HG03103 (cell line): ENCODE data around the gene RBM20.
"Not testable (repeated sequence)": the region's sequence is repeated elsewhere in the genome, so short reads cannot be mapped to it uniquely, and the experiment has no call there.

Source experiments
- ATAC-seq: cut with Tn5 transposase; IDR thresholded peaks from one replicate; pipeline ENCODE4 v1.9.1; 2021; ENCODE audit warnings: low read depth; ENCODE audit not compliant: unreplicated experiment

Gene RBM20

GRCh38 chr10:110643653-110644597, at the start of gene RBM20:
RBM20 (plus strand) TSS chr10:110644336; CDS start chr10:110644455, 119 bp downstream.
- no peak for ATAC-seq

DNA sequence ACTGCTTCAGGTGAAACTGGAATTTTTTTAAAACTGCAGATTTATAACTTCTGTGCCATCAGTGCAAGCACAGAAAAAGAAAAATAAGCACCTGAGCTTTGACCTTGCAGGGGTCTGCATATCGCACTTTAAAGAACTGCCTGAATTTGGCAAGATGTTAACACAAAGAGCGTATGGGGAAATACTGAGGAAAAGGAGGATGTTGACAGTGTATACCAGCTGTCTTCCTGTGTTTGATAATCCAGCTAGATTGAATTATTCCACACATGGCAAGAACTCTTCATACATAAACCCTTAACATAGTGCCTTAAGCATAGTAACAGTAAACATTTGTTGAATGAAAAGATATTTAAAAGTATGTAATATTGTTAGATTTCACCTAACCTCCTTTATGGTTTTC, 46.7 kb upstream of the RBM20 start:
- no peak for ATAC-seq

DNA sequence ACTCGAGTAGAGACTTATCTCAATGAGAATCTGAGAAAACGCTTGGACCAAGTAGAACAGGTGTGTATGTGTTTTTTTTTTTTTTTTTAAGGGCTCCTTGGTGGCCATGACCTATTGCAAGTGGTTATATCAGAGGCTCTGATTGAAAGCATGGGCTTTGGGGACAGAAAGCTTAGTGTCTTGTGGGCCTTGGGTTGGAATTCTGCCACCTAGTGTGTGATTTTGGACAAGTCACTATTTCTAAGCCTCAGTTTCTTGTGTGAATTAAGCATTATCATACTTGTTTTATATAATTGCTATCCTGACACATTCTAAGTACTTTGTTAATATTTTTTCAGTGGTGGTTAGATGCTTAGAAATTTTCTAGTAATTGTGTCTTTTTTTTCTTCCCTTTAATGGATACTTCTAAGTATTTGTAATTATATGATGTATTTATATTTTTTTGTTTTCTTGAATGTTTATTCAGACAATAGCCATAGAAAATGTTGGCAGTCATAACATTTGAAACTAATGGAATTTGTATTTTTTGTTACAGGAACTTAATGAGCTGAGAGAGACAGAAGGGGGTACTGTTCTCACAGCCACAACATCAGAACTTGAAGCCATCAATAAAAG, 43.5 kb upstream of the RBM20 start:
- ATAC-seq: peak; percentile 61

GRCh38 chr10:110601581-110601980, 42.6 kb upstream of the RBM20 start:
- no peak for ATAC-seq

- no peak for ATAC-seq
These were observed 36.0 kb upstream of the RBM20 start for GRCh38 chr10:110608087-110608486.

DNA sequence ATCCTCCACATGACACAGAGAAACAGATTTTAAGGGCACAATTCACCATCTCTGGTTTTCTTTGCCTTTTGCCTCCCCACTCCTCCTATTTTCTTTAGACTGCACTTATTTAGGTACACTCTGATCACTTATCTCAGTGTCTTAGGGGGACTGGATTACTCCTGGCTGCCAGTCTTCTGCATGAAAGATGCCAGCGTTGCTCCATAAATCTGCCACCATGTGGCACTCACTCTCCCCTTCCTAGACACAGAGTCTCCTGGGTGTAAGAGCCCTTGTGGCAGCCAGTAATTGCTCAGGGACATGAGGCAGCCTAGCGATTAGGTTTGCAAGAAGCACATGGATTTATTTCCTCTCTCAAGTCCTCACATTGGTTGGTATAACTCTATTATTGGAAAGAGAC, 34.5 kb upstream of the RBM20 start:
- no peak for ATAC-seq

DNA sequence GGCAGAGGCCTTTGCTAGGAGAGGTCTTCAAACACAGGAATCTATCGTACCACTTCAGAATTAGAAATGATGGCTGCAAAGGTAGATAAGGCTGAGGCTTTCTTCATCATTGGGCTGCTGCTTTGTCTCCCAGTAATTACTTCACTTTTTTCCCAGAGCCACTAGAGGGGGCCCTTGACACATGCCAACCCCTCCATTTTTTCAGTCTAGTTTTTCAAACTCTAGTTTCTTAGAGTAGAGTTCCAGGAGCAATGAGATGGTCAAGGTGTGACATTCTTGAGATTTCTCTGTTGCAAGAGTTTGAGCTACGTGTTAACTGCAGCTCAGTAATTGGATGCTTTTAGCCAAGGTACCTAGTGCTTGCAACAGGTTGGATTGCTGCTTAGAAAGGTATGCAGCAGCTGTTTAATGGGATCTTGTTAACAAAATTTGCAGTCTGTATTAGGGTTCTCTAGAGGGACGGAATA, 33.8 kb upstream of the RBM20 start:
- no peak for ATAC-seq

GRCh38 chr10:110610781-110611180, 33.4 kb upstream of the RBM20 start:
- ATAC-seq: not testable (repeated sequence)

DNA sequence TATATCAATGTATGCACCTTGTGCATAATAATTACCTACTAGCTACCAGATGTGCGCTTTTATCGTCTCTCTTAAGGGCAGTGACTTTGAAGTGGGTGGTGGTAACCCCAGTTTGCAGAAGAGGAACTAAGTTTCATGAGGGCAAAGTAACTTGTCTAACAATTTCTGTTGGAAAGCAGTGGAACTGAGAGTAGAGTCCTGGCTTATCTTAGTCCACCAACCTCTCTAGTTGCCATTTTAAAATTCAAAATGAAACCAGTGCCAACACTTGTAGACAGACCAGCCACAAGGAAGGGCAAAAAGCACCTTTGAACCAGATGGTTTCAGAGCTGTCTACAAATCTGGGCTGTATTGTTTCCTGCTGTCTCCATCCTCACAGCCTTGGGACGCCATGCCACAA, 32.0 kb upstream of the RBM20 start:
- no peak for ATAC-seq

DNA sequence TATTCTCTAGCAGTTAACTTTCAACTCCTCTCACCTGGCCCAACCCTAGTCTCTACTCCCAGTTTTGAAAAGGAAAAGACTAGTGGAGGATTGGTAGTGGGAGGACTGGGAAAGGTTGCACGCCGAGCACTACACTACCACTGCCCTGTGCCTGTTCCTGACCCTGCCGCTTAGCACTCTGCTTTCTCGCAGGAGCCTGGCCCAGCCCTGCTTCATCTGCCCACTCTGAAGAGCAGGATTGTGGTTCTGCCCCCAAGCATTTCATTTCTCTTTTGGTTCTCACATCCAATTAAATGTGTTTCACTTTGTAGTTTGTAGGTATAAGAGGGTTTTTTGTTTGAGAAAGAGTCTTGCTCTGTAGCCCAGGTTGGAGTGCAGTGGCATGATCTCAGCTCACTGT, 31.5 kb upstream of the RBM20 start:
- ATAC-seq: no peak

GRCh38 chr10:110613341-110613995, 30.7 kb upstream of the RBM20 start:
- no peak for ATAC-seq

- ATAC-seq: peak; percentile 38
These were observed 30.1 kb upstream of the RBM20 start for GRCh38 chr10:110613996-110614495.

DNA sequence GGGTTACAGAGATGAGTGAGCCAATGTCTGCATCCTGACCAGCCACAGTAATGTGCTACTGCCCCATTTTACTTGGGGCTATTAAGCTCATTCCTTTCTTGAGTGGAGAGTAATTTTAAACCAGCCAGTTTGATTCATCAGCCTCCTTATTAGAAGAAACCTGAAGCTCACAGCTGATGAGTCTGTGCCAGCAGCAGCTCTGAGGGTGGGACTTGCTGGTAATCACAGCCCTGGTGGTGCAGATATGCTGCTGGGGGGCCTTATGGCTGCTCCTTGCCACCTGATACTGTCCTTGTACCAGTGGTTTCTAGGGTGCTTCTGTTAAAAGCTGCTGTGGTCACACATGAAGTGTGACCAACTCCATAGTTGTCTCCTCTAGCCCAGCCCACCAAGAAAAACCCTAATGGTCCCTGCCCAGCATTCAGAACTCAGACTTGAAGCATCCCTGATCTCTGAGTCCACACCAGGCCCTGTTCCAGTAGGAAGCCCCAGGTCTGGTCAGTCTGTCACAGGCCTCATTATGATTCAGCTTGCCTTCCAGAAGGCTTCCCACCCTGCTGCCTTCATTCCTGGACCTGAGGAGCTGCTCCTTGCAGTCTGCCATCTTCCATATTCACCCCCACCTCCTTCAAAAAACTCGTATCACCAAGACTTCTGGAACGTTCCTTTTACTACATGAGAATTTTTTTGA, 28.9 kb upstream of the RBM20 start:
- ATAC-seq: no peak

DNA sequence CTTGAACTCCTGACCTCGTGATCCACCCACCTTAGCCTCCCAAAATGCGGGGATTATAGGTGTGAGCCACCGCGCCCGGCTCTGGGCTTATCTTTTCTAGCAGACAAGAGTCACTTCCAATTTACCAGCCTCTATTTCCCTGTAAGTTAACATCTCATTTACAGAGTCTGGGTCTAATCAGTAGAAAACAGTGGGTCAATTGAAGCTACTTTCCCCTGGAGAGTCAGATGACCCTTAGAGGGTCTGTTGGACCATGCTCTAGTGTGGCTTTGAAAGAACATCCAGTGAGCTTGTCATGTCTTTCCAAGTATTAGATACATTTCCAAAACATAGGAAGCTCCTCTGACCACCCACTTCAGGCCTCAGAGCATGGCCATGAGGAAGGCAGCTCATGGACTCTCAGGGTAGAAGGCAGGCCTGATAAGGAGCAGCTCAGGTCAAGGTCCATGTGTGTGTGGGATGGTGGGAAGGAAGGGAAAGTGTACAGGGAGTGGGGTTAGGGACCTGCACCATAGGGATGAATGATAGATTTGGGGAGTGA, 27.6 kb upstream of the RBM20 start:
- no peak for ATAC-seq

- no peak for ATAC-seq
These were observed 26.5 kb upstream of the RBM20 start for GRCh38 chr10:110617425-110618229.

DNA sequence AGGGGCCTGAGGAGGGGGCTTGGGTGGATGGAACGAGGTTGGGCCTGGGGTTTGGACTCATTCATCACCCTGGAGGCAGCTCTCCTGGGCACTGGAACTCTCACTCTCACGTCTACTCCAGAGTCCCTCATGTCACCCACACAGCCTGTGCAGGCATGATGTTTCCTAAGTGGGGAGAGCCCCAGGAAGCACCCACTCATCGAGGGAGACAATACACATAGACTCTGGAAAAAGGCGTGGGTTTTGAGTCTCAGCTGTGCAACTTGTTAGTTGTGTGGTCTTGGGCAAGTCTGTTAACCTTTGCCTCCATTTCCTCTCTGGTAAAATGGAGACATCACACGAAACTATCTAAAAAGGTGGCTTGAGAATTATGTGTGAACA, 25.9 kb upstream of the RBM20 start:
- no peak for ATAC-seq

DNA sequence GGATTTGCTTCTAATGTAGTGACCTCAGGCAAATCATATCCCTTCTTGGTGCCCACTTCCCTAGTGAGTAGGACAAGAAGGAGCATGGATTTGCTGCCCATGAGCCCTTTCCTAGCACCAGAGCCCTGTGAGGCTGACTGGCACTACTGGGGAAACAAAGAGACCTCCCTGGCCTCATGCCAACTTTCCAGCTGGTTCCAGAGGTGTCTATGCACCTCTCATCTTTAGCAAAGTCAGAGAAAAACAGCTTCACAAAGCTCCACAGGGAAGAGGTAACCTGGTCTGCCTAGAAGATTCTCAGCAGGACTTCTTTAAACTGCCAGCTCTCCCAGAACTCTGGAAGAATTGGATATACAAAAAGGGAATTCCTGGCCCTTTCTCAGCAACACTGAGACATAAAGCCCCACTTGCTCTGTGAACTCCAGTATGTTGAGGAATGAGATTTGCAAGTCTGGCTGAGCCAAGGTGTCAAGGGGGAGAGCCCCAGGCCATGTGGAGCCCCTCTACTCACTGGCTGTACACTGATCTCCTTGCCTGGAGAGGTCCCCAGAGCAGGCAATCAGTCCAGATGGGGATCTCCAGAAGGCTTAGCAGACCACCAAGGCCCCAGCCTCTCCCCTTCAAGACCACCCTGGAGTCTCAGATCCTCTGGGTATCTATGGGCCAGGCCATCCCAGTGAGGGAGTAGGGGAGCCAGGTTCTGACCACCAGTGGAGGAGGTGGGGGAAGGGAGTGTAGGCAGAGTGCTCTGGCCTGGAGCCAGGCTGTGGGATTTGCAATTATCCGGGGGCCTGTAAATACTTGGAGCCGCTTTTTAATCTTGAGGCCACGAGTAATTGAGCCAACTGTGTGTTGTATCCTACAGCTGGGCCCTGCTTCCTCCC, 24.4 kb upstream of the RBM20 start:
- no peak for ATAC-seq

DNA sequence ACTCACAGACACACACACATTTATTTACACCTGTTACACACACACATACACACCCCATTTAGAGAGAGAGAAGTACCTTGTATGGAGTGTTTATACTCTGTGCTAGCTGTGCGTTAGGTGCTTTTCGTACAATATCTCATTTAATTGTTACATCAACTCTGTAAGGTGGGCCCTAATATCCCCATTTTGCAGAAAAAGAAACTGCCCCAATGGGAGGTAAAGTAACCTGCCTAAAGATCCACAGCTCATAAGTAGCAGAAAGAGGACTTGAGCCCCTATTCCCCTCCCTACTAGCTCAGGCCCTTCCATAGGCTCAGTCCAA, 23.8 kb upstream of the RBM20 start:
- no peak for ATAC-seq

GRCh38 chr10:110623316-110623715, 20.8 kb upstream of the RBM20 start:
- not testable (repeated sequence) for ATAC-seq
